H1 (cell line): Measurements from ENCODE around the gene ZSCAN10. TPM values are rescaled to one million over a fixed set of nuclear protein-coding genes. Genes with fewer than 3 reads are reported as not detected.

Experiments
- BRCA1 ChIP-seq: IDR thresholded peaks from 2 replicates; pipeline ENCODE4 v1.6.1; 2012; ENCODE audit warnings: low read depth, low read length, improper control_type of control experiment
- CBX8 ChIP-seq: fragments of 300-800, 300-1000 bp; sonication (generic); IDR thresholded peaks from 2 replicates; pipeline ENCODE4 v1.7.1; 2016; ENCODE audit warnings: low read depth, low read length, borderline replicate concordance
- CEBPB ChIP-seq: IDR thresholded peaks from 2 replicates; pipeline ENCODE4 v1.6.1; 2012; ENCODE audit warnings: low read depth, low read length
- CHD2 ChIP-seq: IDR thresholded peaks from 2 replicates; pipeline ENCODE4 v1.6.1; 2012; ENCODE audit warnings: low read length, improper control_type of control experiment
- CTBP2 ChIP-seq: IDR thresholded peaks from 2 replicates; pipeline ENCODE4 v1.7.0; 2011; ENCODE audit warnings: borderline replicate concordance, mild to moderate bottlenecking, moderate library complexity, mixed read lengths, low read length; ENCODE audit not compliant: insufficient read depth, insufficient read length
- FOSL1 ChIP-seq: IDR thresholded peaks from 2 replicates; pipeline ENCODE4 v1.6.1; 2011; ENCODE audit warnings: mild to moderate bottlenecking, low read depth, low read length, moderate library complexity; ENCODE audit not compliant: insufficient read depth
- GTF2F1 ChIP-seq: IDR thresholded peaks from 2 replicates; pipeline ENCODE4 v1.6.1; 2012; ENCODE audit warnings: low read depth, low read length, improper control_type of control experiment, borderline replicate concordance
- JUND ChIP-seq: IDR thresholded peaks from 2 replicates; pipeline ENCODE4 v1.6.1; 2011; ENCODE audit warnings: mild to moderate bottlenecking, improper control_type of control experiment, low read length
- KDM1A ChIP-seq: fragments of 200-600, 300-600 bp; sonication (generic); IDR thresholded peaks from 2 replicates; pipeline ENCODE4 v1.7.1; 2016; ENCODE audit warnings: mild to moderate bottlenecking, low read length, borderline replicate concordance
- KDM4A ChIP-seq: IDR thresholded peaks from one replicate; pipeline ENCODE4 v1.7.1; 2012; ENCODE audit warnings: low read depth, mild to moderate bottlenecking, moderate library complexity, low read length, inconsistent platforms; ENCODE audit not compliant: severe bottlenecking
- MAFK ChIP-seq: IDR thresholded peaks from 2 replicates; pipeline ENCODE4 v1.6.1; 2012; ENCODE audit warnings: low read depth, mild to moderate bottlenecking, improper control_type of control experiment, low read length
- NANOG ChIP-seq: IDR thresholded peaks from 2 replicates; pipeline ENCODE4 v1.6.1; 2011; ENCODE audit warnings: low read length, low read depth, mild to moderate bottlenecking, inconsistent platforms; ENCODE audit not compliant: insufficient read depth, poor library complexity, severe bottlenecking
- PHF8 ChIP-seq: fragments of 200-600 bp; sonication (generic); conservative IDR thresholded peaks from 2 replicates; pipeline ENCODE4 v1.7.1; 2012; ENCODE audit warnings: low read depth, mild to moderate bottlenecking, inconsistent platforms, low read length, moderate library complexity
- POLR2A ChIP-seq, 2 experiments: IDR thresholded peaks; 1 replicate in 1 of 2; 2 replicates in 1 of 2; pipeline ENCODE4 v1.6.1; 2011; ENCODE audit warnings: low read depth in 2 of 2, low read length in 2 of 2, mild to moderate bottlenecking in 2 of 2; ENCODE audit errors: control extremely low read depth in 1 of 2
- POLR2AphosphoS5 ChIP-seq: IDR thresholded peaks from 2 replicates; pipeline ENCODE4 v1.6.1; 2011; ENCODE audit warnings: low read depth, low read length
- POU5F1 ChIP-seq: IDR thresholded peaks from 2 replicates; pipeline ENCODE4 v1.6.1; 2011; ENCODE audit warnings: low read depth, mild to moderate bottlenecking, low read length, moderate library complexity
- SIN3A ChIP-seq, 2 experiments: IDR thresholded peaks in 1 of 2; conservative IDR thresholded peaks in 1 of 2; 2 replicates each; pipeline ENCODE4 v1.6.1; 2011 to 2012; ENCODE audit warnings: low read length in 2 of 2, improper control_type of control experiment in 1 of 2, low read depth in 1 of 2, mild to moderate bottlenecking in 1 of 2
- SRF ChIP-seq: IDR thresholded peaks from 2 replicates; pipeline ENCODE4 v1.6.1; 2011; ENCODE audit warnings: mild to moderate bottlenecking, low read depth, low read length, moderate library complexity
- SUZ12 ChIP-seq: fragments of 200-600 bp; sonication (generic); IDR thresholded peaks from 2 replicates; pipeline ENCODE4 v1.6.1; 2012; ENCODE audit warnings: mild to moderate bottlenecking, inconsistent platforms, low read length, moderate library complexity, mixed read lengths
- TCF12 ChIP-seq: IDR thresholded peaks from 2 replicates; pipeline ENCODE4 v1.6.1; 2011; ENCODE audit warnings: low read depth, mild to moderate bottlenecking, low read length
- TEAD4 ChIP-seq: IDR thresholded peaks from 2 replicates; pipeline ENCODE4 v1.6.1; 2012; ENCODE audit warnings: low read depth, low read length, inconsistent platforms, mixed read lengths
- YY1 ChIP-seq: IDR thresholded peaks from 2 replicates; pipeline ENCODE4 v1.6.1; 2011; ENCODE audit warnings: low read depth, mild to moderate bottlenecking, low read length
- polyA plus RNA-seq, 7 experiments: library from polyadenylated mRNA; depleted of rRNA in 3 of 7; stranded (reverse) in 5 of 7; unstranded in 2 of 7; fragments of >200 nt in 5 of 7; fragments of 200-250 nt in 2 of 7; gene quantifications; 1 replicate in 5 of 7; 2 replicates in 1 of 7; 4 replicates in 1 of 7; pipeline versions ENCODE4 v1.2.1 to v1.2.3, GENCODE V29; 2011 to 2013; ENCODE audit warnings: missing spikeins in 2 of 7, mixed read lengths in 2 of 7
- total RNA-seq: library from RNA; stranded (reverse); fragmentation: NEBNext Ultra II Directional; extraction: Animal tissue kit (Norgen Biotek cat#: 25700); gene quantifications from 2 replicates; pipeline ENCODE4 v1.2.1, GENCODE V29; 2021
- TF ChIP-seq, protein P1 (sequence below): IDR thresholded peaks from 2 replicates; pipeline ENCODE4 v1.6.1; 2012; ENCODE audit warnings: inconsistent platforms

The ZSCAN10 gene
- total and polyA plus RNA-seq, 2 of the 8 experiments (the other 6 are each of a cell fraction or from before 2014, with no cell fraction given): 209 to 314 TPM

DNA sequence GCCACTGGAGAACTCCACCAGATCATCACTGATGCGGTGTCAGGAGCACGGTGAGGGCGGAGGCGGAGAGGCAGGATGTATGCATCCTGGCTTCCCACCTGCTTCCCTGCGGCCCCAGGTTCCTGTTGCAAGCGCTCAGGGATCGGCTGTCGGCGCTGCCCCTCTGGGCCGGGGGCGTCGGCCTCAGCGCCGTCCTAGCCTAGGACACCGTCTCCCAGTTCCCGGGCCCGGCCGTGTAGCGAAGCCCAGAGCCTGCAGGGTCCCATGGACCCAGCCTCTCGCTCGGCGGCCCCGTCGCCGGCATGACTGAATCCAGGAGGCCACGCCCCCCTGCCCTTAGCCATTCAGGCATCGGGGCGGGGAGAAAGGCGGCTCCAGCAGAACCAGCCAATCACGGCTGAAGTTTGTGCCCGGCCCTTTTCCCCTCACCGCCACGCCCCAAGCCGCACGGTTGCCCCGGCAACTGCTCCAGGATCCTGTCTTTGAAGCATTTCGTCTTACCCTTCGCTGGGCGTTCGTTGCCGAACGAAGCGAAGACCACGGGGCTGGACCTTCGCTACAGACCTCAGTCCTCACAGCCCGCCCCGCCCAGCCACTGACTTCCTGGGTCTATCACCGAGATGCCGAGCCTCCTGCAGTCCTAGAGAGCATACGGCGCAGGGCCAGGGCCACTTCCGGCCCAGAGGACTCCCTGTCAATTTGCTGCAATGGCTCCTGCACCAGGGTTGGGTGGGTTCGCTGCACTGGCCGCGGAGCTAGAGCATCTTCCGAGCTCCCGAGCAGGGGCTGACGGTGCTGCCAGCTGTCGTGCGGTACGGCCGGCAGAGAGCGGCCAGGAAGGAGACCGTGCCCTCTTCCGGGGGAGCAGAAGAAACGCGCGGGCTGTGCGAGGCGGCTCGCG, 25.1 kb upstream of the ZSCAN10 start (continued):
- TF ChIP-seq TCF12 (no peak), SIN3A (conservative IDR thresholded peaks at IDR 0.05 in 1 of 2, IDR thresholded peaks at IDR 0.05 in 1 of 2; ENCODE audit: low read depth in 1 of 2, low read length in 2 of 2) (peak; percentile 92 to 93; a peak in 2 of 4 replicates), CBX8 (no peak), CHD2 (no peak), POU5F1 (no peak), JUND (no peak), PHF8 (peak; percentile 37; the same call in 1 of the 2 replicates), POLR2AphosphoS5 (0 out of 2 replicates have a peak, but pooled peaks have one; percentile 25), FOSL1 (no peak), CEBPB (no peak), SRF (no peak), TEAD4 (no peak), NANOG (no peak), SUZ12 (no peak), YY1 (peak; percentile 68; the same call in 1 of the 2 replicates), CTBP2 (no peak), KDM4A (no peak), GTF2F1 (no peak), KDM1A (no peak), BRCA1 (no peak), MAFK (no peak), POLR2A (IDR thresholded peaks at IDR 0.05; ENCODE audit: control extremely low read depth in 1 of 2, low read depth in 2 of 2, low read length in 2 of 2) (peak in 1 of 2 experiments; percentile 71; a peak in 1 of 3 replicates)
- TF ChIP-seq, protein P1, sequence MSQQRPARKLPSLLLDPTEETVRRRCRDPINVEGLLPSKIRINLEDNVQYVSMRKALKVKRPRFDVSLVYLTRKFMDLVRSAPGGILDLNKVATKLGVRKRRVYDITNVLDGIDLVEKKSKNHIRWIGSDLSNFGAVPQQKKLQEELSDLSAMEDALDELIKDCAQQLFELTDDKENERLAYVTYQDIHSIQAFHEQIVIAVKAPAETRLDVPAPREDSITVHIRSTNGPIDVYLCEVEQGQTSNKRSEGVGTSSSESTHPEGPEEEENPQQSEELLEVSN: 0 out of 2 replicates have a peak, but pooled peaks have one; percentile 35
